Calu3 (cell line): Measurements from ENCODE around the gene TRIM69. TPM values are rescaled to one million over a fixed set of nuclear protein-coding genes. Genes with fewer than 3 reads are reported as not detected.
A peak's percentile ranks its signal among the peaks of the same experiment; 100 is the strongest.
"Not testable (repeated sequence)": the region's sequence is repeated elsewhere in the genome, so short reads cannot be mapped to it uniquely, and the experiment has no call there.

Experiments used
- BruUV-seq: library from RNA; stranded (reverse); fragments of 400-500 nt; replicated peaks from 2 replicates; lab custom pipeline; 2021; lab: Mats Ljungman, UMichigan
- CTCF ChIA-PET: fragments of 300-600 bp; sonication (Branson Sonifier 250); formaldehyde crosslinking; loops from one replicate; lab custom pipeline; 2022; ENCODE audit warnings: antibody characterized with exemption; lab: Charles Lee
- DNase-seq: peaks from one replicate; pipeline ENCODE4 v3.0.0; 2022
- H3K27ac Mint-ChIP-seq: one replicate; pipeline ENCODE4 v1.8.0; 2022; ENCODE audit warnings: mixed read lengths; ENCODE audit not compliant: unreplicated experiment
- H3K27me3 Mint-ChIP-seq: one replicate; pipeline ENCODE4 v1.8.0; 2022; ENCODE audit warnings: mixed read lengths; ENCODE audit not compliant: unreplicated experiment
- H3K36me3 Mint-ChIP-seq: one replicate; pipeline ENCODE4 v1.8.0; 2022; ENCODE audit warnings: mild to moderate bottlenecking, moderate library complexity, mixed read lengths; ENCODE audit not compliant: insufficient read depth, unreplicated experiment
- H3K4me1 Mint-ChIP-seq: one replicate; pipeline ENCODE4 v1.8.0; 2022; ENCODE audit warnings: mild to moderate bottlenecking, low read depth, mixed read lengths; ENCODE audit not compliant: unreplicated experiment
- H3K4me3 Mint-ChIP-seq: one replicate; pipeline ENCODE4 v1.8.0; 2022; ENCODE audit warnings: mild to moderate bottlenecking, low read depth, moderate library complexity, mixed read lengths; ENCODE audit not compliant: unreplicated experiment
- H3K9me3 Mint-ChIP-seq: one replicate; pipeline ENCODE4 v1.8.0; 2022; ENCODE audit warnings: low read depth, mixed read lengths; ENCODE audit not compliant: unreplicated experiment
- CTCF ChIP-seq: fragments of 200-600 bp; IDR thresholded peaks from one replicate; pipeline ENCODE4 v1.8.0; 2022; ENCODE audit warnings: antibody characterized with exemption; ENCODE audit not compliant: unreplicated experiment
- intact Hi-C: fragments of 100-400 bp; cut with micrococcal nuclease; formaldehyde crosslinking; loops from one replicate; pipeline ENCODE4 v1.10.0; 2022; ENCODE audit not compliant: unreplicated experiment
- total RNA-seq: library from RNA; stranded (reverse); gene quantifications from 2 replicates; pipeline ENCODE4 v1.2.3, GENCODE V29; 2022

The TRIM69 gene
- total RNA-seq, 1 experiment from 2014 or later, result 9.7 TPM

- no peaks in the 10 kb centered on the region for H3K4me1 Mint-ChIP-seq
- no peaks in the 10 kb centered on the region for H3K9me3 Mint-ChIP-seq
- BruUV-seq, result no TSS peak
- no peak for TF ChIP-seq CTCF
- intact Hi-C loops, result no loop called here
- H3K27ac Mint-ChIP-seq, result no peak overlapping the region
- H3K27me3 Mint-ChIP-seq, result no peaks in the 10 kb centered on the region
- no peak overlapping the region for H3K4me3 Mint-ChIP-seq
- peaks cover 12% of the 10 kb centered on the region for H3K36me3 Mint-ChIP-seq
- CTCF ChIA-PET, result interaction anchor here (0.6 kb wide), 1 partner anchor 201 kb away, joined by 3 read pairs; no protein-coding TSS in a partner anchor
- no peak for DNase-seq
Observed at GRCh38 chr15:44779761-44780160, 43.4 kb downstream of the TRIM69 start.

GRCh38 chr15:44780608-44781007, 44.3 kb downstream of the TRIM69 start:
- Mint-ChIP-seq H3K9me3 (no peaks in the 10 kb centered on the region), H3K4me3 (no peak overlapping the region), H3K27me3 (no peaks in the 10 kb centered on the region), H3K36me3 (peaks cover 12% of the 10 kb centered on the region), H3K27ac (no peak overlapping the region), H3K4me1 (no peaks in the 10 kb centered on the region)
- BruUV-seq, result no TSS peak
- DNase-seq, result no peak
- intact Hi-C loops, result no loop called here
- no peak for TF ChIP-seq CTCF
- CTCF ChIA-PET, result no interaction called here

GRCh38 chr15:44781128-44781810, 44.9 kb downstream of the TRIM69 start:
- CTCF ChIA-PET, result no interaction called here
- H3K9me3 Mint-ChIP-seq, result no peaks in the 10 kb centered on the region
- DNase-seq, result no peak
- no peaks in the 10 kb centered on the region for H3K4me1 Mint-ChIP-seq
- no peak for TF ChIP-seq CTCF
- H3K27ac Mint-ChIP-seq, result no peak overlapping the region
- no peak overlapping the region for H3K4me3 Mint-ChIP-seq
- H3K27me3 Mint-ChIP-seq, result no peaks in the 10 kb centered on the region
- intact Hi-C loops, result no loop called here
- BruUV-seq, result no TSS peak
- peaks cover 12% of the 10 kb centered on the region for H3K36me3 Mint-ChIP-seq

- intact Hi-C loops, result no loop called here
- TF ChIP-seq CTCF, result no peak
- Mint-ChIP-seq H3K4me3 (no peak overlapping the region), H3K4me1 (no peaks in the 10 kb centered on the region), H3K27me3 (peaks cover 12% of the 10 kb centered on the region), H3K36me3 (peaks cover 12% of the 10 kb centered on the region), H3K27ac (no peak overlapping the region), H3K9me3 (no peaks in the 10 kb centered on the region)
- DNase-seq, result no peak
- CTCF ChIA-PET, result interaction anchor here (0.6 kb wide), 1 partner anchor 524 kb away, joined by 5 read pairs; no protein-coding TSS in a partner anchor
- BruUV-seq, result no TSS peak
Observed at GRCh38 chr15:44782516-44782915, 46.2 kb downstream of the TRIM69 start.

GRCh38 chr15:44784918-44785274, 48.6 kb downstream of the TRIM69 start:
- peaks cover 12% of the 10 kb centered on the region for H3K36me3 Mint-ChIP-seq
- CTCF ChIA-PET, BruUV-seq, H3K9me3 Mint-ChIP-seq, DNase-seq, H3K4me1 Mint-ChIP-seq, H3K27ac Mint-ChIP-seq, intact Hi-C loops: not testable (repeated sequence)
- H3K27me3 Mint-ChIP-seq, result peaks cover 32% of the 10 kb centered on the region
- peak overlapping the region; percentile 94 for H3K4me3 Mint-ChIP-seq
